ENCODE results near the gene SMIM7.

Gene SMIM7

GRCh38 chr19:16596399-16596798 lies 63.5 kb downstream of the SMIM7 start:
- no peak for TF ChIP-seq CTCF (IDR thresholded peaks at IDR 0.05)
- TF ChIP-seq ZFX (IDR thresholded peaks at IDR 0.05; ENCODE audit: borderline replicate concordance), result no peak

More at GRCh38 chr19:16596399-16596798, 63.5 kb downstream of the SMIM7 start:
- H3K27ac ChIP-seq, result no peak overlapping the region

Data from 22Rv1 (cell line).